HEK293T (cell line): ENCODE data around the gene ALPI.

Experiments used
- FOXA1 ChIP-seq: fragments of 450-650 bp; IDR thresholded peaks from 2 replicates; pipeline ENCODE4 v1.6.1; 2016; ENCODE audit warnings: mild to moderate bottlenecking
- FOXM1 ChIP-seq: fragments of 450-650 bp; IDR thresholded peaks from 2 replicates; pipeline ENCODE4 v1.6.1; 2017; ENCODE audit warnings: mild to moderate bottlenecking, borderline replicate concordance
- HDGF ChIP-seq: fragments of 450-650 bp; IDR thresholded peaks from 2 replicates; pipeline ENCODE4 v1.6.1; 2017; ENCODE audit warnings: antibody characterized with exemption, borderline replicate concordance
- SP1 ChIP-seq: fragments of 450-650 bp; IDR thresholded peaks from 2 replicates; pipeline ENCODE4 v1.6.1; 2017

DNA sequence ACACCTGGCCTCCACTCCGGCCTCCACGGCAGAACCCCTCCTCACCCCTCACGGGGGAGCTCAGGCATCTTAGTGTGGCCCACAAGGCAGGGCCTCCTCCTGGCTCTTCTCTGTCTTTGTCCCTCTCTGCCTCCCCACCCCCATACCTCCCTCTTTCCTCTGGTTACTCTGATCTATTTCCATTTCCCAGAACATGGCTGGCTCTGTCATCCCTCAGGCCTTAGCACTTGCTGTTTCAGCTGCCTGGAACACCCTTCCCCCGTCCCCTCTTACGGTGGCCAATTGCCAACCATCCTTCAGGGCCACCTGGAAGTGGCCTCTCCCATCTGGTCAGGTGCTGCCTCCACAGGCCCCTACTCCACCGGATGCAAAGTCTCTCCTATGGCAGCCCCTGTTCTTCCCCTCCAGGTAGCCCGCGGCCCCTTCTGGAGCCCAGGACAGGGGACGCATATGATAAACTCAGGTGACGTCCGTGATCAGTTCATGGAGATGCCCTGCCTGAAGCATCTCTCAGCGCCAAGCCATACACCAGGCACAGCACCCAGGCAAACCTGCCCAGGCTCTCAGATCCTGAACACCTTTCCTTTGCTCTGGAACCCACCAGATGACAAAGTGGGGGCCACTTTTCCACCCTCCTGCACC lies 35.3 kb downstream of the ALPI start:
- TF ChIP-seq FOXA1 (no peak), HDGF (no peak), SP1 (no peak), FOXM1 (no peak)
